ENCODE data around the gene RRN3. TPM values are rescaled to one million over a fixed set of nuclear protein-coding genes. Genes with fewer than 3 reads are reported as not detected.

The RRN3 gene
- total RNA-seq, 4 donors from 2014 or later, result 14.0 to 27.8 (median 20.0) TPM

DNA sequence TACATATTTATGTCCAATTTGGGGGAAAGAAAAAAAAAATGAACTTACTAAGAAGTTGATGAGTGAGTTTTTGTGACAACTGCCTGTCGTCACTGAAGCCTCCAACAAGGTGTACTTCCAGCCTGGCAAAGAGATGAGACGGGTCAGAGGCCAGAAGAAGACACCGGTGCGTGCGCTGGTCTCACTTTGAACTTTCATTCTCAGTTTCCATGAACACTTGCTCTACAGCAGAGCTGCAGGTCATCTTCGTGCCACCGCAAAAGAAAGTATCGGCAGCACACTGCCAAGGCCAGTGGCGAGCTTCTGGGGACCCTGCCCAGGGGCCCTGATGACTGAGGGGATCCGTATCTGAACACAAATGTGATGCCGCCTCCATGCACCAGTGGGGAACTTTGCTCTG lies 49.8 kb downstream of the RRN3 start:
- TF ChIP-seq, protein P1, sequence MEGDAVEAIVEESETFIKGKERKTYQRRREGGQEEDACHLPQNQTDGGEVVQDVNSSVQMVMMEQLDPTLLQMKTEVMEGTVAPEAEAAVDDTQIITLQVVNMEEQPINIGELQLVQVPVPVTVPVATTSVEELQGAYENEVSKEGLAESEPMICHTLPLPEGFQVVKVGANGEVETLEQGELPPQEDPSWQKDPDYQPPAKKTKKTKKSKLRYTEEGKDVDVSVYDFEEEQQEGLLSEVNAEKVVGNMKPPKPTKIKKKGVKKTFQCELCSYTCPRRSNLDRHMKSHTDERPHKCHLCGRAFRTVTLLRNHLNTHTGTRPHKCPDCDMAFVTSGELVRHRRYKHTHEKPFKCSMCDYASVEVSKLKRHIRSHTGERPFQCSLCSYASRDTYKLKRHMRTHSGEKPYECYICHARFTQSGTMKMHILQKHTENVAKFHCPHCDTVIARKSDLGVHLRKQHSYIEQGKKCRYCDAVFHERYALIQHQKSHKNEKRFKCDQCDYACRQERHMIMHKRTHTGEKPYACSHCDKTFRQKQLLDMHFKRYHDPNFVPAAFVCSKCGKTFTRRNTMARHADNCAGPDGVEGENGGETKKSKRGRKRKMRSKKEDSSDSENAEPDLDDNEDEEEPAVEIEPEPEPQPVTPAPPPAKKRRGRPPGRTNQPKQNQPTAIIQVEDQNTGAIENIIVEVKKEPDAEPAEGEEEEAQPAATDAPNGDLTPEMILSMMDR (IDR thresholded peaks at IDR 0.05), result no peak
- no peak for TF ChIP-seq POLR2A (IDR thresholded peaks at IDR 0.05)
- DNase-seq, result no peak
- Histone ChIP-seq H3K4me3 (no peak overlapping the region), H3K36me3 (peaks cover 0 to 72% (median 19%) of the 10 kb centered on the region in 3 donors), H3K9me3 (no peaks in the 10 kb centered on the region), H3K27me3 (no peaks in the 10 kb centered on the region), H3K27ac (no peak overlapping the region), H3K4me1 (peaks cover 0 to 15% (median 11%) of the 10 kb centered on the region in 3 donors)
- 93 to 95% methylated on average over 5 to 7 of the region's 11 CpGs for WGBS, 2 donors
- intact Hi-C loops (cut with DNase I), result no loop called here

DNA sequence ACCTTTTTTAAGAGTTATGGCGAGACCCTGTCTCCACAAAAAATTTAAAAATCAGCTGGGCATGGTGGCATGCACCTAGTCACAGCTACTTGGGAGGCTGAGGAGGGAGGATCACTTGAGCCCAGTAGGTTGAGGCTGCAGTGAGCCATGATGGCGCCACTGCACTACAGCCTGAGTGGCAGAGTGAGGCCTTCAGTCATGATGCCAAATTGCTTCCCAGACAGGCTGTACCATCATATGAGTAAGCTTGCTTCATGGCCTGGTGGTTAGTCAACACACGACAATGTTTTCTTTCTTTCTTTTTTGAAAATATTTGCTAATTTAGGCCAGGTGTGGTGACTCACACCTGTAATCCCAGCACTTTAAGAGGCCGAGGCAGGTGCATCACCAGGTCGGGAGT lies 50.7 kb downstream of the RRN3 start:
- WGBS, 2 donors, result 51 to 82% methylated on average over 3 to 4 of the region's 5 CpGs
- no peaks in the 10 kb centered on the region for H3K9me3 ChIP-seq
- H3K27ac ChIP-seq, result no peak overlapping the region
- H3K4me3 ChIP-seq, result no peak overlapping the region
- DNase-seq, result no peak
- peaks cover 0 to 81% (median 26%) of the 10 kb centered on the region in 3 donors for H3K36me3 ChIP-seq
- peaks cover 0 to 15% (median 11%) of the 10 kb centered on the region in 3 donors for H3K4me1 ChIP-seq
- intact Hi-C loops (cut with DNase I), result no loop called here
- no peaks in the 10 kb centered on the region for H3K27me3 ChIP-seq
- TF ChIP-seq, protein P1 (IDR thresholded peaks at IDR 0.05), result no peak

- intact Hi-C loops (cut with DNase I), result no loop called here
- TF ChIP-seq, protein P1 (IDR thresholded peaks at IDR 0.05), result peak in 1 of 6 experiments; percentile 13
- TF ChIP-seq POLR2A (IDR thresholded peaks at IDR 0.05), result no peak
- no peak for DNase-seq
- WGBS, 2 donors, result 30 to 47% methylated on average over 9 to 15 of the region's 16 CpGs
- peaks cover 0 to 15% (median 11%) of the 10 kb centered on the region in 3 donors for H3K4me1 ChIP-seq
- no peaks in the 10 kb centered on the region for H3K9me3 ChIP-seq
- no peaks in the 10 kb centered on the region for H3K27me3 ChIP-seq
- peak overlapping the region in 3 of 4 donors; percentile 22 to 50 (median 49) for H3K27ac ChIP-seq
- peaks cover 6 to 87% (median 25%) of the 10 kb centered on the region in 3 donors for H3K36me3 ChIP-seq
- no peak overlapping the region for H3K4me3 ChIP-seq
Measured at GRCh38 chr16:15041271-15042004, 52.6 kb downstream of the RRN3 start.

DNA sequence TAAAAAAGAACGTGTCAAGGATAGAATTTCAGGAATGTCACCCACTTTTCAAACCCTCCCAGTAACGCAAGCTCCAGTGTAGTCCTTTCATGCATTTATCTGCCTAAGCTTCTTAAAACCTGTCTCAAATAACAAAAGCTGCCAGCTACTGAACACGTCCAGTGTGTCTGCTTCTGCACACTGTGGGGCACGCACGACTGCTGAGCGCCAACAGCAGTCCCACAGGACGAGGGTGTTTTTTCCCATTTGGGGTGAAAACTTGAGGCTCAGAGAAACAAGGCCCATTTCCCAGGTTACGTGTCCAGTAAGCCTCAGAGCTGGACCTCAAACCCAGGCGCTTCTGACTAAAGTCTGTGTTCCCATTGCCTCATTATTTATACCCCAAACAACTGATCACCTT lies 55.4 kb downstream of the RRN3 start:
- no peak for DNase-seq
- H3K36me3 ChIP-seq, result peaks cover 23 to 87% (median 47%) of the 10 kb centered on the region in 3 donors
- 81 to 85% methylated on average over 8 to 9 of the region's 9 CpGs for WGBS, 2 donors
- no peak overlapping the region for H3K27ac ChIP-seq
- TF ChIP-seq POLR2A (IDR thresholded peaks at IDR 0.05), result no peak
- TF ChIP-seq, protein P1 (IDR thresholded peaks at IDR 0.05), result no peak
- H3K4me3 ChIP-seq, result no peak overlapping the region
- H3K9me3 ChIP-seq, result no peaks in the 10 kb centered on the region
- intact Hi-C loops (cut with DNase I), result no loop called here
- no peaks in the 10 kb centered on the region for H3K27me3 ChIP-seq
- H3K4me1 ChIP-seq, result peaks cover 0 to 15% (median 11%) of the 10 kb centered on the region in 3 donors

DNA sequence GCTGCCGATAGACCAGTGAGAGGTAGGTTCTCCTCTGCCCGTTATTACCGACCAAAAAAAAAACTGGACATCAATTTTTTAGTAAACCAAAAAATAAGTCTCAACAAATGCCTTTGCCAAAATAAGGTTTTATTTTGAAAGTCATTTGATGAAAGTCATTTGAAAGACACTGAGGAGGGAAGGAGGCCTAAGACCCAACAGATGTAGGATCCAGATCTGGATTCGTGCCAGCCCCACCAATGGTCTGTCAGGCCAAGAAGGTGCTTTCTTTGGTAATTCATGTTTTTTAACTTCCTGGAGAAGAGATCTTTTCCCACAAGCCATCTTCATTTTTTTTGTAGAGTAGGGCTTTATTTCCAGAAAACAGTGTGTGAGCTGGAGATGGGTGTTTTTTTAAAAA lies 56.3 kb downstream of the RRN3 start:
- Histone ChIP-seq H3K36me3 (peaks cover 31 to 89% (median 56%) of the 10 kb centered on the region in 3 donors), H3K27ac (no peak overlapping the region), H3K9me3 (no peaks in the 10 kb centered on the region), H3K27me3 (no peaks in the 10 kb centered on the region), H3K4me1 (peaks cover 0 to 15% (median 11%) of the 10 kb centered on the region in 3 donors), H3K4me3 (no peak overlapping the region)
- TF ChIP-seq, protein P1 (IDR thresholded peaks at IDR 0.05), result no peak
- TF ChIP-seq POLR2A (IDR thresholded peaks at IDR 0.05), result no peak
- no peak for DNase-seq
- 85 to 88% methylated on average over 4 of the region's 4 CpGs for WGBS, 2 donors
- intact Hi-C loops (cut with DNase I), result no loop called here

Data from esophagus squamous epithelium (tissue), 5 donors.